GM19452 (cell line): ENCODE results near the gene ARHGEF7.

Source experiments
- ATAC-seq: cut with Tn5 transposase; IDR thresholded peaks from one replicate; pipeline ENCODE4 v1.9.1; 2021; ENCODE audit not compliant: unreplicated experiment

Gene ARHGEF7

GRCh38 chr13:111131048-111131447, 15.9 kb downstream of the ARHGEF7 start:
- ATAC-seq: no peak

GRCh38 chr13:111131611-111132010, 16.5 kb downstream of the ARHGEF7 start:
- no peak for ATAC-seq

- ATAC-seq: no peak
Measured at GRCh38 chr13:111132948-111133347, 17.8 kb downstream of the ARHGEF7 start.

- ATAC-seq: no peak
Measured at GRCh38 chr13:111139452-111139851, 24.3 kb downstream of the ARHGEF7 start.

GRCh38 chr13:111139873-111140561, 24.9 kb downstream of the ARHGEF7 start:
- no peak for ATAC-seq

GRCh38 chr13:111140562-111141105, 25.5 kb downstream of the ARHGEF7 start:
- ATAC-seq: no peak

GRCh38 chr13:111142472-111142871, 27.4 kb downstream of the ARHGEF7 start:
- no peak for ATAC-seq

GRCh38 chr13:111143865-111144540, 28.9 kb downstream of the ARHGEF7 start:
- ATAC-seq: no peak

- ATAC-seq: no peak
Measured at GRCh38 chr13:111145071-111145470, 30.0 kb downstream of the ARHGEF7 start.

GRCh38 chr13:111145506-111145905, 30.4 kb downstream of the ARHGEF7 start:
- ATAC-seq: no peak

- no peak for ATAC-seq
Measured at GRCh38 chr13:111152844-111153243, 37.7 kb downstream of the ARHGEF7 start.

GRCh38 chr13:111153279-111153976, 38.3 kb downstream of the ARHGEF7 start:
- ATAC-seq: peak; percentile 91

GRCh38 chr13:111153977-111154332, 38.8 kb downstream of the ARHGEF7 start:
- peak; percentile 51 for ATAC-seq

- no peak for ATAC-seq
Measured at GRCh38 chr13:111156421-111156820, 41.3 kb downstream of the ARHGEF7 start.

GRCh38 chr13:111158136-111158805, 43.2 kb downstream of the ARHGEF7 start:
- ATAC-seq: no peak

GRCh38 chr13:111159362-111160320, 44.5 kb downstream of the ARHGEF7 start:
- no peak for ATAC-seq

- no peak for ATAC-seq
Measured at GRCh38 chr13:111160648-111161047, 45.5 kb downstream of the ARHGEF7 start.

- ATAC-seq: peak; percentile 54
Measured at GRCh38 chr13:111161601-111162600, 46.8 kb downstream of the ARHGEF7 start.
